Neutrophil (primary cell): Measurements from ENCODE around the gene NKX6-2.

Source experiments
- H3K27ac ChIP-seq: fragments of 200-600 bp; sonication (generic); 2 replicates; pipeline ENCODE4 v1.5.1; 2016; ENCODE audit warnings: mild to moderate bottlenecking, moderate library complexity
- H3K27me3 ChIP-seq: fragments of 200-600 bp; sonication (generic); 2 replicates; pipeline ENCODE4 v1.6.0; 2016; ENCODE audit warnings: mild to moderate bottlenecking
- H3K36me3 ChIP-seq: fragments of 200-600 bp; sonication (generic); 2 replicates; pipeline ENCODE4 v1.5.1; 2017
- H3K4me1 ChIP-seq, 2 experiments: fragments of 200-600 bp in 1 of 2; sonication (generic) in 1 of 2; 1 replicate in 1 of 2; 2 replicates in 1 of 2; pipeline versions ENCODE4 v1.5.1 to v1.6.1; 2013 to 2016; ENCODE audit warnings: low read depth in 1 of 2, low read length in 1 of 2, mild to moderate bottlenecking in 1 of 2, moderate library complexity in 1 of 2; ENCODE audit not compliant: control insufficient read depth in 1 of 2, insufficient read depth in 1 of 2
- H3K4me3 ChIP-seq, 2 experiments: fragments of 200-600 bp in 1 of 2; sonication (generic) in 1 of 2; 1 replicate in 1 of 2; 2 replicates in 1 of 2; pipeline ENCODE4 v1.5.1; 2013 to 2016; ENCODE audit warnings: low read depth in 1 of 2, low read length in 1 of 2, mild to moderate bottlenecking in 1 of 2, moderate library complexity in 1 of 2
- H3K9me3 ChIP-seq: fragments of 200-600 bp; sonication (generic); 2 replicates; pipeline ENCODE4 v1.5.1; 2016
- CTCF ChIP-seq: fragments of 200-600 bp; sonication (generic); IDR thresholded peaks from 2 replicates; pipeline ENCODE4 v1.5.1; 2016; ENCODE audit warnings: antibody characterized with exemption

The NKX6-2 gene

GRCh38 chr10:132804785-132805426, 19.0 kb upstream of the NKX6-2 start:
- Histone ChIP-seq H3K4me1 (no peaks in the 10 kb centered on the region), H3K36me3 (no peaks in the 10 kb centered on the region), H3K9me3 (no peaks in the 10 kb centered on the region), H3K27ac (no peak overlapping the region), H3K27me3 (peaks cover 21% of the 10 kb centered on the region), H3K4me3 (no peak overlapping the region)
- no peak for TF ChIP-seq CTCF

GRCh38 chr10:132804287-132804686, 18.3 kb upstream of the NKX6-2 start:
- Histone ChIP-seq H3K4me3 (no peak overlapping the region), H3K4me1 (no peaks in the 10 kb centered on the region), H3K27ac (no peak overlapping the region), H3K9me3 (no peaks in the 10 kb centered on the region), H3K36me3 (no peaks in the 10 kb centered on the region), H3K27me3 (peaks cover 21% of the 10 kb centered on the region)
- no peak for TF ChIP-seq CTCF

GRCh38 chr10:132803416-132804210, 17.7 kb upstream of the NKX6-2 start:
- no peak for TF ChIP-seq CTCF
- Histone ChIP-seq H3K27me3 (peaks cover 17% of the 10 kb centered on the region), H3K36me3 (no peaks in the 10 kb centered on the region), H3K4me1 (no peaks in the 10 kb centered on the region), H3K27ac (no peak overlapping the region), H3K9me3 (no peaks in the 10 kb centered on the region), H3K4me3 (no peak overlapping the region)

- H3K27ac ChIP-seq = no peak overlapping the region
- H3K9me3 ChIP-seq = no peaks in the 10 kb centered on the region
- no peaks in the 10 kb centered on the region for H3K36me3 ChIP-seq
- no peak overlapping the region for H3K4me3 ChIP-seq
- H3K4me1 ChIP-seq = no peaks in the 10 kb centered on the region
- H3K27me3 ChIP-seq = peaks cover 11% of the 10 kb centered on the region
- no peak for TF ChIP-seq CTCF
Measured at GRCh38 chr10:132802694-132803320, 16.9 kb upstream of the NKX6-2 start.

- Histone ChIP-seq H3K27me3 (peaks cover 11% of the 10 kb centered on the region), H3K4me1 (no peaks in the 10 kb centered on the region), H3K9me3 (no peaks in the 10 kb centered on the region), H3K4me3 (no peak overlapping the region), H3K27ac (no peak overlapping the region), H3K36me3 (no peaks in the 10 kb centered on the region)
- no peak for TF ChIP-seq CTCF
Measured at GRCh38 chr10:132802048-132802447, 16.1 kb upstream of the NKX6-2 start.
